Activated CD4-positive, alpha-beta T cell treated with anti-CD3 and anti-CD28 coated beads, Interleukin-2, Interleukin-6, amounts not matched to agents 100 ng/mL and 50 ng/mL, durations not matched to agents 16 hours and 8 hours (primary cell): ENCODE data around the gene ITGB2.

Source experiments
- DNase-seq: peaks from one replicate; pipeline ENCODE4 v3.0.0-alpha.2; 2020

Gene ITGB2

DNA sequence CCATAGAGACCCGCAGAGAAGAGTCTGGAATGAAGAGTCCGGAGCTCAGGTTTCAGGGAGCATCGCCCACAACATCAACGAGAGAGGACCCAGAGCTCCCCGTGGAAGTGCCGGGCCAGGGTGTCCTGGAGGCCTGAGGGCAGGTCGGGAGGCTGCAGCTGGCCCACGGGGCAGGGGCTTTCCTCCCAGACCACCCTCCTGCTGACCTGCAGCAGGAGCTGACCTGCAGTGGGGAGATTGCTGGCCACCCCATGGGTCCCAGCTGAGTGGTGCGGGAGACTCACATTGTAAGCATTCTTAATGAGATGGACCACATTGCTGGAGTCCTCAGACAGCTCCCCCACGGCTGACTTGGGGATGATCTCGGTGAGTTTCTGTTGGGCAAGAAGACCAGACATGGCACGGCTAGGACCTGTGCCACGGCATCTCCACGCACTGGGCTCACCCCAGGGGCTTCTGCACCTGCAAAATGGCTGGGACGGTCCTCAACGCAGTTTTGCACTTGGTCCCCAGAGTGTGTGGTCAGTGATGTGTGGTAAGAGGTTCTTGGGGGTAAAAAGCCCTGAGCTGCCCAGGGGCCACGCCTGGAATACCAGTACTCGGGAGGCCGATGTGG, 25.9 kb downstream of the ITGB2 start:
- DNase-seq, result no peak

- no peak for DNase-seq
Measured at GRCh38 chr21:44893948-44894656, 26.6 kb downstream of the ITGB2 start.

- DNase-seq, result no peak
Measured at GRCh38 chr21:44893278-44893556, 27.5 kb downstream of the ITGB2 start.

DNA sequence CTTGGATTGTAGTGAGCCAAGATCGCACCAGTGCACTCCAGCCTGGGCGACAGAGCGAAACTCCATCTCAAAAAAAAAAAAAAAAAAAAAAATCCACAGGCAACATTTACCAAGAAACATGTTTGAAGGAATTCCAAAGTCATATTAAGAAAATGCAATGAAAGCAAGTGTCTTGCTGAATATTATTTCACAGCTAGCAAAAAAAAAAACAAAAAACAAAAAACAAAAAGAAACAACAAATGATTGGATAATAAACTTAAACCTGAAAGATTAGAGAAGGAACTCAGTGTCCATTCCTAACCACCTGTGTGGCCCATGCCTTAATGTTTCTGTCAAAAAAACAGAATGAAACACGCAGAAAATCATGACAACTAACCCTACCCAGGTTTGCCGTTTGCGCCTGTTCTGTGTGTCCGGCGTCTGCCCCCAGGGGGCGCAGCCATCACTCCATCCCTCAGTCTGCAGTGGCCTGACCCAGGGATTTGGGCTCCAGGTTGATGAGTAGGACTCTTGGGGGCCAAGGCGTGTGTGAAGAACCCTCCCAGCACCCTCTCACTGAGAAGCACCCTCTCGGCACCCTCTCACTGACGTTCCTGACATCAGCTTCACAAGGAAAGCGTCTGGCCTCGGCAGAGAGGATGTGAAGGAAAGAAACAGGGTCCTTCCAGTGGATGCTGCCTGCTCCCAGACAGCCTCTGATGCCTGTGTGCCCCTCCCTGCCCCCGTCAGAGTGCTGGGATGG, 28.0 kb downstream of the ITGB2 start:
- peak; percentile 82 for DNase-seq

GRCh38 chr21:44892095-44892494, 28.6 kb downstream of the ITGB2 start:
- DNase-seq, result no peak

DNA sequence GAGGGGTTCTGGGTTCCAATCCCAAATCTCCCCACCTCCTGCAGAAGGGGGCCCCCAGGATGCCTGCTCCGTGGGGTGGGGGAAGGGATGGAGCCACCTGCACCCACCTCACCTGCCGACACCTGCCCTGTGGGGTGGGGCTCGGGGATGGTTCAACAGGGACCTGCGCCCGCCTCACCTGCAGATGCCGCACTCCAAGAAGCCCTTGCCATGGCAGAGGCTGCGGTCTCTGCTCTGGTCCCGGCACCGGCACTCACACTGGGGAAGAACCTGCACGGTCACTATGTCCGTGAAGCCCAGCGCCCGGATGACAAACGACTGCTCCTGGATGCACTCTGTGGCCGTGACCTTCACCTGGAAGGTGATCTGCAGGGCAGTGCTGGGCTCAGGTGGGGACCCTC, 29.1 kb downstream of the ITGB2 start:
- no peak for DNase-seq

DNA sequence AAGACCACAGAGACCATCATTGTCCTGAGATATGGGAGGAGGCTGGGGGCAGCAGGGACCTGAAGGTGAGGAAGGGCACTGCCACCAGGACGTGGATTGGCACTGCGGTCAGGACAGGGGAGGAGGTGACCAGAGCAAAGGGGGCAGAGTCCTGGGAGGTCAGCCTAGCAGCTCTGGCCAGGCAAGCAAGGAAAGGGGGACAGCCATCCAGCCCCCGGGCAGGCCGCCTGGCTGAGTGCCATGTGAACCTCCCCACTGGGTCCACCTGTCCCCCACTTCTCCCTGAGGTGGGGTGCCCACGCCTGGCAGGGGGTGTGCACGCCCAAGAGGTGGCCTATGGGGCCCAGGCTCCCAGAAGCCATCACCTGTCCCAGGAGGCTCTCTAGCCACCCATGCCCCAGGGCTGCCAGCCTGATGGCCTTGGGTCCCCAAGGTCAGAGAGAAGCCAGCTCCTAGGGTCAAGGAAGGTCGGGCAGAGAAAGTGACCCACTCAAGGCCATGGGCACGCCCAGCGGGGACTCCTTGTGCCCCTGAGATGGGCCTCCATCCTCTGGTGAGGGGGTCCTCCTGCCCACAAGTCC, 29.6 kb downstream of the ITGB2 start:
- DNase-seq, result no peak

- DNase-seq, result no peak
Measured at GRCh38 chr21:44890338-44890931, 30.3 kb downstream of the ITGB2 start.

DNA sequence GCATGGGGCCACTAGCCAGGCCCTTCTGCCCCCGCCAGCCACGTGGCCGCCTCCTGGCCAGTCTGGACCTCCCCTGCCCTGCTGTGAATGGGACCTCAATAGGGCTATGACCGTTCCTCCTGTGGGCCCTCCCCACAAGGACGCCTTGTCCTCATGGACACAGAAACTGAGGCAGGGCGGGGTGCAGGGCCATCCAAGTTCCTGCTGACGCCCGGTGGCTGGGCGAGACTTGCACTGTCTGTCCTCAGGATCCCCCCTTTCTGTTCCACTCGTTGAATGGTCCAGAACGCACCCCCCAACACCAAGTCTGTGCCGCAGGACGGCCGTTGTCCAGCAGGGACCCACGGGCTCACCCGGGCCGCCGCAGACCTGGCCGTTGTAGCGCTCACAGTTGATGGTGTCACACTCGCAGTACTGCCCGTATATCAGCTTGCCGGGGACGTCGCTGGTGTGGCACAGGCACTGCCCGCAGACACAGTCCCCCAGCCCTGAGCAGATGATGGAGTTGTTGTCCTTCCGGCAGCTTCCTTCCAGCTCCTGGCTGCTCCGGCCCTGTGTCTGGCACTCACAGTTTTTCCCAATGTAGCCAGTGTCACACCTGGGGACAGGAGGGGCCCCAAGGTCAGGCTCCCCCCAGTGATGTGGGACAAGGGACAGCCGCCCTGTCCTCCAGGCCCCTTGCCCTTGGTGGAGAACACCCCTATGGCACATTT, 30.9 kb downstream of the ITGB2 start:
- no peak for DNase-seq

- no peak for DNase-seq
Measured at GRCh38 chr21:44888581-44889550, 31.8 kb downstream of the ITGB2 start.

DNA sequence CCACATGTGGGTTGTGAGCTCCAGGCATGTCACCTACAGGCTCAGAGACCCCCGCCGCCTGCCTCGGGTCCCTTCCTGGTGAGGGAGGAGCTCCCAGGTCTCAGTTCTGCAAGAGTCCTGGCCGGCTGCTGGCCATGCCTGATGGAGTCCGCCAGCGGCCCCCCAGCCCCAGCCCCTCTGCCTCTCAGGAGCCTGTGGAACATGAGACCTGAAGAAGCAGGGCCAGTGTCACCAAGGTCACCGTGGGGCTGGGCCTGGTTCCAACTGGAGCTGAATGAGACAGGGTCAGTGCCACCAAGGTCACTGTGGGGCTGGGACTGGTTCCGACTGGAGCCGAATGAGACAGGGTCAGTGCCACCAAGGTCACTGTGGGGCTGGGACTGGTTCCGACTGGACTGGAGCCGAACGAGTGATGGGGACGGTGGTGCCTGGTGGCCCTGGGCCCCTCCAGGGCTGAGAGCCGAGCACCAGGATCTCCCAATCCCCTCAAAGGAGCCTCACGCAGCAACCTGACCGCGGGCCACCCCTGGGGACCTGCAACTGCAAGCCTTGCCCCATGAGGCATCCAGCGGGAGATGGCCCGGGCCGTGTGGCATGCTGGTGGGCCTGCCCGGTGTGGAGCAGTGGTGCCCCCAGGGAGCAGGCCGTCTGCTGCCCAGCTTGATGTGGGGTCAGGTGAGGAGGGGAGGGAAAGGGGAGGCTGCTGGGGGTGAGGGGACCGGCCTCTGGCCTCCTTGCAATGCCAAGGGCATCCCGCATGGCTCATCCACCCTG, 32.7 kb downstream of the ITGB2 start:
- no peak for DNase-seq

DNA sequence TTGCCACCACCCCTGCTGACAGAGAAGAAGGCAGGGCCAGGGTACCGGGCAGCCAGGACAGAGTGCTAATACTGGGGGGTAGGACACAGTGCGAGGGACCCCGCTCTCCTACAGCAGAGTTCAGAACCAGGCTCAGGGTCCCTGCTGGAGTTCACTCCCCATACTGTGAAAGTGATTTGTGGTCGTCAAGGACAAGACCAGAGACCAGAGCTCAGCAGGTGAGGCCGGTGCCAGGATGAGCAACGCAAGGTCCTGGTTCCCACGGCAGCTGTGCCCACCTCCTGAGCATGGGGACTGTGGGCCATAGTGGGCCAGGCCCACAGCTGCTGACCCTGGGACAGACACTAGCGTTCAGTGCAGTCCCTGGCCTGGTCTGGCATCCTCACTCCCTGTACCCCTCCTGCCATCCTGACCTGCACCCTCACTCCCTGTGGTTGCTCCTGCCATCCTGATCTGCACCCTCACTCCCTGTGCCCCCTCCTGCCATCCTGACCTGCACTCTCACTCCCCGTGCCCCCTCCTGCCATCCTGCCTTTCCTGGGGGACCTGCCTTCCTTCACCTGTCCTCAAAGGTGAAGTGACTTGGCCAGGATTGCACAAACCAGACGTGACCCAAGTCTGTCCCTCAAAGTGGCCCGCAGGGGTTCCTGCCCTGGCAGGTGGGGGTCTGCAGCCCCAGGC, 33.4 kb downstream of the ITGB2 start:
- DNase-seq, result no peak

GRCh38 chr21:44886113-44887075, 34.3 kb downstream of the ITGB2 start:
- no peak for DNase-seq

DNA sequence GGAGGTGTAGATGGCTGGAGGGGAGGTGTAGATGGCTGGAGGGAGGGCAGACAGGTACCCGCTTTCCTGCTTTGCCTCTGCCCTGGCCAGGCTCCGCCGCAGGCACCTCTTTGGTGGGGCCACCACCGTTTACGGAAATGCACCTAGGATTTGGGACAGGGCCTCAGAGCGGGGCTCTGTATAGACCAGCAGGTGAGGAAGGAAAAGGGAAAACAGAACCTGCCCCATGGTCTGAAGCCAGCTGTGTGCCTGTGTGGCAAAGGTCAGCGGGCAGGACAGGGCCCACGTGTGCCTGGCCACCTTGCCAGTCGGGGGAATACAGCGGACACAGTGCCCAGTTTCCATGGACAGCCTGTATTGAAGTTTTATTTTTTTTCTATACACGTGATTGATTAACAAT, 35.1 kb downstream of the ITGB2 start:
- DNase-seq, result no peak

- no peak for DNase-seq
Measured at GRCh38 chr21:44884097-44884496, 36.6 kb downstream of the ITGB2 start.

GRCh38 chr21:44883250-44883649, 37.4 kb downstream of the ITGB2 start:
- no peak for DNase-seq

- no peak for DNase-seq
Measured at GRCh38 chr21:44881198-44881872, 39.4 kb downstream of the ITGB2 start.

DNA sequence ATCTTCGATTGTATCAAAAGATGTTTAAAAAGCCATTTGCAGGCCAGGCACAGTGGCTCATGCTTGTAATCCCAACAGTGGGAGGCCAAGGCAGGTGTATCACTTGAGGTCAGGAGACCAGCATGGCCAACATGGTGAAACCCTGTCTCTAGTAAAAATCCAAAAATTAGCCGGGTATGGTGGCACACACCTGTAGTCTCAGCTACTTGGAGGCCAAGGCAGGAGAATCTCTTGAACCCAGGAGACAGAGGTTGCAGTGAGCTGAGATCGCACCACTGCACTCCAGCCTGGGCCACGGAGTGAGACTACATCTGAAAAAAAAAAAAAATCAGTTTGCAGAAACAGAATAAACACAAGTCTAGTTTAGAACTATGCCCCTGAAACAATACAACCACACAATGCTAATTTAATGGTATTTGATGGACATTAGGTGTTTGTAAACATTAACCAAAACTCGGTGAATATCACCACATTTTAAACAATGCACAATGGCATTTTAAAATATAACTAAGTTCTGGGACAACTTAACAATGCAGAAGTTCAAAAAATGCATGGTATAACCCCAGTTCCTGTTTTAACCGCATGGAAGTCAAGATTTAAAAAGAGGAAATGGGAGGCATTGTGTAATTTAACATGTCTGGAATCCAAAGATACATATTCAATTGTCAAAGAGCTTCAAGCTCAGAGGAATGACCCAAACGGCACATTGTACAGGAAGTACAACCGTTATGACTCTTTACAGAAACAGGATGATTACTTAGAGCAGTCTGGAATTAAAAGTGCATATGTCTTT, 40.1 kb downstream of the ITGB2 start:
- DNase-seq, result no peak
